ENCODE data around the gene FAM168A. TPM values are rescaled to one million over a fixed set of nuclear protein-coding genes. Genes with fewer than 3 reads are reported as not detected.
A peak's percentile ranks its signal among the peaks of the same experiment; 100 is the strongest.

Gene FAM168A
- total RNA-seq, 1 donor = 18.0 TPM

DNA sequence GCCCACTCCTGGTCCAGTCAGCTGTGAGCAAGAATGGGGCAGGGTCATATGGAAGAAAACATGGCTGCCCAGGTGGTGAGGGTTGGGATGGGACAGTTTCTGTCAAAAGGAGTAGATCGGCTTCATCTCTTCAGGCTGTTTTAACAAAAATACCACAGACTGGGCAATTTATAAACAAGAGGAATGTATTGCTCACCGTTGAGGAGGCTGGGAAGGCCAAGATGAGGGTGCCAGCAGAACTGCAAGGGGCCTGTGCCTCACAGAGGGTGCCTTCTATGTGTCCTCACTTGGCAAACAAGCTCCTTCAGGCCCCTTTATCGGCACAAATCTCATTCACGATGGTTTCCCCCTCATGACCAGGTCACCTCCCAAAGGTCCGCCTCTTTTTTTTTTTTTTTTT is 239.8 kb downstream of the FAM168A start:
- DNase-seq (ENCODE audit: low read depth in 2 of 3, low spot score in 2 of 3) = no peak

GRCh38 chr11:73356979-73357860 is 240.7 kb downstream of the FAM168A start:
- DNase-seq (ENCODE audit: low read depth in 2 of 3, low spot score in 2 of 3) = no peak

DNA sequence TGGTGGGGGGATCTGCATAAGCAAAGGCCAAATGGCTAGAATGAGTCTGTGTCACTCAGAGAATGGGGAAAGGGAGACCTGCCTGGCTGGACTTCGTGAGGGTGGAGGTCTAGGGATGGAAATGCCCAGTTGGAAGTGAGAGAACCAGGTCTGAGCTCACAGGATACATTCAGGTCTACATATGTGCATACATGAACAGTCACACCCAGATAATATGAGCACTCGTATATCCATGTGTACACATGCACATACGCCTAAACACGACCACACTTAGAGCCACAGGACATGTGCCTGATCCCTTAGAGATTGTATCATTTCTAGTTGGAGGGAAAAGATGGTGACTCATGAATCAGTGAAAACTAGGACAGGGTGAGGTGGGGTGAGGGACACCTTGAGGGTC is 242.8 kb downstream of the FAM168A start:
- DNase-seq (ENCODE audit: low read depth in 2 of 3, low spot score in 2 of 3) = no peak

- DNase-seq (ENCODE audit: low read depth in 2 of 3, low spot score in 2 of 3) = no peak
Measured at GRCh38 chr11:73353422-73353821, 244.5 kb downstream of the FAM168A start.

DNA sequence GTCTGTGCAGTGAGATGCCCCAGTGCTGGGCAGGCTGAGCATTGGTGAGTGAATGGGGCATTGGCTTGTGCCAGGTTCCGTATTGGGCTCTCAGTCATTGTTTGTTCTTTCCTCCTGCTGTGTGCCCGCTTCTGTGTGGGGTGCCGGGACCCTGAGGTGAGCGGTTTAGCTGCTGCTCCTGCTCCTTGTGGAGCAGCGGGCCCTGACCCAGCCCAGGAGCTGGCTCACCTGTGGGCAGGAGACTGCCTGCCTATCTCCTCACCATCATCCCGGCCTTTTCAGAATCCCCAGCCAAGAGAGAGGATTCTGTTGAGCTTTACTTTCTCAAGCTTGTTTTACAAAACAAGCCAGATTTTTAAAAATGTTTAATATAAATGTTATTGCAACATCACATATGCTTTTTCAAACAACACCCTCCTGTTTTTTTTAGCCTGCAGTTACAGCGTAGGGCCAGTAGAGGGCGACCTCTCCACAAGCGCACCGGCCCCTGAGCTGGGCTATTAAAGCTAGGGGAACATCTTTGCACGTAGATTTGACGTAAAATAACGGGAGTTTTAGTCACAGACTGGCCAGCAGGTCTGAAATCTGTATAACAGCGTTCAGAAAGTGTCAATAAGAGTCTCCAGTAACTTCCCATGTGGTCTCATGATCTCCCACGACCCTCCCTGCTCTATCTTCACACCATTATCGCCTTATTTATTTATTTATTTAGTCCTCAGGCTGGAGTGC is 246.8 kb downstream of the FAM168A start:
- DNase-seq (ENCODE audit: low read depth in 2 of 3, low spot score in 2 of 3) = peak; percentile 50 to 79 (median 71)

Small RNA genes lying within 50 kb of the gene (small RNA-seq; reads per million reads assigned to genes)
- gene AP000763.2 (not detected), gene HMGN2P38 (not detected)

Other genes starting within 250 kb of the FAM168A start
- 69.2 TPM for gene RELT, start 221.7 kb downstream of the FAM168A start, total RNA-seq
- gene PLEKHB1, start 48.5 kb upstream of the FAM168A start, total RNA-seq = 6.5 TPM
- 60.3 TPM for gene RAB6A, start 163.0 kb upstream of the FAM168A start, total RNA-seq
- gene MRPL48, start 189.8 kb upstream of the FAM168A start, total RNA-seq = 10.0 TPM